Testis (tissue), 3 donors: ENCODE data around the gene ECE2. TPM values are rescaled to one million over a fixed set of nuclear protein-coding genes. Genes with fewer than 3 reads are reported as not detected.
A peak's percentile ranks its signal among the peaks of the same experiment; 100 is the strongest.

ENCODE experiments used
- DNase-seq: peaks from one replicate; pipeline ENCODE4 v3.0.0-alpha.2; 2019
- H3K27ac ChIP-seq, 2 donors: fragments of 200-600 bp; sonication (generic); one replicate each; pipeline ENCODE4 v1.5.1; 2019
- H3K27me3 ChIP-seq: fragments of 200-600 bp; sonication (generic); one replicate; pipeline ENCODE4 v1.5.1; 2019
- H3K36me3 ChIP-seq: fragments of 200-600 bp; sonication (generic); one replicate; pipeline ENCODE4 v1.5.1; 2017; ENCODE audit warnings: low read depth; ENCODE audit errors: missing control alignments
- H3K4me1 ChIP-seq: fragments of 200-600 bp; sonication (generic); one replicate; pipeline ENCODE4 v1.5.1; 2019
- H3K4me3 ChIP-seq, 2 donors: fragments of 200-600 bp; sonication (generic); one replicate each; pipeline ENCODE4 v1.5.1; 2017 to 2019
- H3K9me3 ChIP-seq: fragments of 200-600 bp; sonication (generic); one replicate; pipeline ENCODE4 v1.5.1; 2017
- POLR2A ChIP-seq: fragments of 450-650 bp; IDR thresholded peaks from one replicate; pipeline ENCODE4 v1.6.1; 2017; ENCODE audit warnings: antibody characterized with exemption, mild to moderate bottlenecking, moderate library complexity
- WGBS, 2 donors: methylation state at CpG; one replicate each; pipeline ENCODE4 v1.1.5; 2018; 5-methylcytosine and 5-hydroxymethylcytosine counted together
- intact Hi-C: fragments of 100-400 bp; cut with DNase I; formaldehyde crosslinking; loops from one replicate; pipeline ENCODE4 v1.15.1; 2023; ENCODE audit warnings: low total_unique reads
- polyA plus RNA-seq: library from polyadenylated mRNA; stranded (reverse); fragments of 350-450 nt; fragmentation: Illumina TruSeq; extraction: RNeasy Lipid Tissue Mini Kit (QIAGEN cat#74804); gene quantifications from one replicate; pipeline ENCODE4 v1.2.3, GENCODE V29; 2014; ENCODE audit warnings: low read depth, low replicate concordance; ENCODE audit not compliant: insufficient read depth
- total RNA-seq, 2 donors: library from RNA; depleted of rRNA; stranded (reverse); fragments of >200 nt; gene quantifications; one replicate each; pipeline ENCODE4 v1.2.3, GENCODE V29; 2016
- TF ChIP-seq, protein P1 (sequence below), 3 experiments: fragments of 450-650 bp in 2 of 3; fragments of 200-600 bp in 1 of 3; sonication (generic) in 1 of 3; IDR thresholded peaks; one replicate each; pipeline ENCODE4 v1.5.1; 2016 to 2019; ENCODE audit warnings: antibody characterized with exemption in 3 of 3, mild to moderate bottlenecking in 2 of 3, moderate library complexity in 1 of 3

ECE2 gene
- total and polyA plus RNA-seq, 3 donors from 2014 or later, result 1.1 to 1.4 (median 1.4) TPM

DNA sequence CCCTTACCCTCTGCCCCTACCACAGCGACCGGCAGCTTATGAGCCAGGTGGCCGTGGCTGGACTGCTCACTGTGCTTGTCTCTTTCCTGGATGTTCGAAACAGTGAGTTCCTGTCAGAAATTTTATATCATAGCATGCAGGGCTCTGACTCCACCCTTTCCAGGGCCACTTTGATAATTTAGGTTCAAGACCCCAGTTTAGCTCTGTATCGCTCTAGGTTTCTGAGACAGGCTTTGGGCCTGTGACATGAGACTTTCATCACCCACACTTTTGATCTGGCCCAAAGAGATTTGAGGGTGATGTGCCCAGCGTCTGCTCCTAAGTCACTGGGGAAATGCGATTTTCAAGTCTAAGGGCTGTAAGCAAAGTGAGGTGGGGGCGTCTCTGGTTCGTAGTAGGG is 32.1 kb downstream of the ECE2 start:
- intact Hi-C loops, result no loop called here
- DNase-seq, result no peak
- peaks cover 7% of the 10 kb centered on the region for H3K4me1 ChIP-seq
- H3K36me3 ChIP-seq, result no peaks in the 10 kb centered on the region
- H3K4me3 ChIP-seq, result no peak overlapping the region
- WGBS, 2 donors, result 88 to 93% methylated on average over 9 of the region's 9 CpGs
- no peaks in the 10 kb centered on the region for H3K9me3 ChIP-seq
- no peaks in the 10 kb centered on the region for H3K27me3 ChIP-seq
- TF ChIP-seq, protein P1, sequence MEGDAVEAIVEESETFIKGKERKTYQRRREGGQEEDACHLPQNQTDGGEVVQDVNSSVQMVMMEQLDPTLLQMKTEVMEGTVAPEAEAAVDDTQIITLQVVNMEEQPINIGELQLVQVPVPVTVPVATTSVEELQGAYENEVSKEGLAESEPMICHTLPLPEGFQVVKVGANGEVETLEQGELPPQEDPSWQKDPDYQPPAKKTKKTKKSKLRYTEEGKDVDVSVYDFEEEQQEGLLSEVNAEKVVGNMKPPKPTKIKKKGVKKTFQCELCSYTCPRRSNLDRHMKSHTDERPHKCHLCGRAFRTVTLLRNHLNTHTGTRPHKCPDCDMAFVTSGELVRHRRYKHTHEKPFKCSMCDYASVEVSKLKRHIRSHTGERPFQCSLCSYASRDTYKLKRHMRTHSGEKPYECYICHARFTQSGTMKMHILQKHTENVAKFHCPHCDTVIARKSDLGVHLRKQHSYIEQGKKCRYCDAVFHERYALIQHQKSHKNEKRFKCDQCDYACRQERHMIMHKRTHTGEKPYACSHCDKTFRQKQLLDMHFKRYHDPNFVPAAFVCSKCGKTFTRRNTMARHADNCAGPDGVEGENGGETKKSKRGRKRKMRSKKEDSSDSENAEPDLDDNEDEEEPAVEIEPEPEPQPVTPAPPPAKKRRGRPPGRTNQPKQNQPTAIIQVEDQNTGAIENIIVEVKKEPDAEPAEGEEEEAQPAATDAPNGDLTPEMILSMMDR (IDR thresholded peaks at IDR 0.05), result no peak
- no peak for TF ChIP-seq POLR2A
- H3K27ac ChIP-seq, result no peak overlapping the region

DNA sequence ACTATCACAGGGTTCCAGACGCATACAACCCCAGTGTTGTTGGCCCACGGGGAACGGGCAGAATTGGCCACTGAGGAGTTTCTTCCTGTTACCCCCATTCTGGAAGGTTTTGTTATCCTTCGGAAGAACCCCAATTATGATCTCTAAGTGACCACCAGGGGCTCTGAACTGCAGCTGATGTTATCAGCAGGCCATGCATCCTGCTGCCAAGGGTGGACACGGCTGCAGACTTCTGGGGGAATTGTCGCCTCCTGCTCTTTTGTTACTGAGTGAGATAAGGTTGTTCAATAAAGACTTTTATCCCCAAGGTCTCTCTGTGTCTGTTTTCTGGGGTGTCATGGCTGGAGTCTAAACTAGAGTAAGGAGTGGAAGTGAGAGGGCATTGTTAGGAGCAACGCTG is 32.9 kb downstream of the ECE2 start:
- H3K4me1 ChIP-seq, result peaks cover 7% of the 10 kb centered on the region
- H3K4me3 ChIP-seq, result no peak overlapping the region
- no peaks in the 10 kb centered on the region for H3K27me3 ChIP-seq
- TF ChIP-seq, protein P1 (IDR thresholded peaks at IDR 0.05), result no peak
- no peak for TF ChIP-seq POLR2A
- no peak for DNase-seq
- 61 to 62% methylated on average over 7 of the region's 7 CpGs for WGBS, 2 donors
- intact Hi-C loops, result no loop called here
- no peak overlapping the region for H3K27ac ChIP-seq
- H3K9me3 ChIP-seq, result no peaks in the 10 kb centered on the region
- no peaks in the 10 kb centered on the region for H3K36me3 ChIP-seq

DNA sequence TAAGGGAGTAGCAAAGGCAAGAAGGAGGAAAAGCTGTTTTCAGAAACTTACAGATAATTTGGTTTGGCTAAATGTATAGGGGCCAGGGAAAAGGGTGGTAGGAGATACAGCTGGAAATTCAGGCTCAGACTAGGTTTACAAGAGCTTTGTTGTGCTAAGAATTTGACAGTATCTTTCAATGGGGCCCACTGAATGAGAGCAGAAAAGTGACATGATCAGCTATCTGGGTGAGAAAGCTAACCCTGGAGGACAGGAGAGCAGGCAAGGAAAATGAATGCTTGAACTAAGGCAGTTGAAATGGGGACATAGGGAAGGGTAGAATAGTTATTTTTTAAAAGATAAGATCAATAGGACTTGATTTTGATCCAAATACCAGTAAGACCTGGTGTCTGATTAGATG is 35.8 kb downstream of the ECE2 start:
- Histone ChIP-seq H3K4me3 (no peak overlapping the region), H3K36me3 (no peaks in the 10 kb centered on the region), H3K27me3 (no peaks in the 10 kb centered on the region), H3K4me1 (peaks cover 18% of the 10 kb centered on the region), H3K9me3 (no peaks in the 10 kb centered on the region), H3K27ac (no peak overlapping the region)
- no peak for DNase-seq
- intact Hi-C loops, result loop anchor here (10.0 kb wide), 1 partner anchor 53 kb away; the partner anchor contains the start of genes CLCN2 and POLR2H
- TF ChIP-seq, protein P1 (IDR thresholded peaks at IDR 0.05), result no peak

GRCh38 chr3:184314363-184314699 is 38.5 kb downstream of the ECE2 start, which contains the start of gene EIF4G1:
EIF4G1 (plus strand) TSS chr3:184314606; CDS start chr3:184315797, 1,191 bp downstream.
- intact Hi-C loops, result loop anchor here (10.0 kb wide), 1 partner anchor 50 kb away; the partner anchor contains the start of genes CLCN2 and POLR2H
- peak within 1 kb of the TSS; percentile 82 to 85 for H3K4me3 ChIP-seq
- H3K4me1 ChIP-seq, result peaks cover 30% of the 10 kb centered on the region
- no peaks in the 10 kb centered on the region for H3K27me3 ChIP-seq
- H3K27ac ChIP-seq, result peak within 1 kb of the TSS; percentile 94 to 98
- no peaks in the 10 kb centered on the region for H3K36me3 ChIP-seq
- peak; percentile 57 for TF ChIP-seq POLR2A
- TF ChIP-seq, protein P1 (IDR thresholded peaks at IDR 0.05), result no peak
- H3K9me3 ChIP-seq, result no peaks in the 10 kb centered on the region
- WGBS, 2 donors, result 0 to 1% methylated on average over 9 to 25 of the region's 40 CpGs
- DNase-seq, result peak; percentile 97
